ENCODE measurements around the gene TMEM186. TPM values are rescaled to one million over a fixed set of nuclear protein-coding genes. Genes with fewer than 3 reads are reported as not detected.
"Not testable (repeated sequence)": the region's sequence is repeated elsewhere in the genome, so short reads cannot be mapped to it uniquely, and the experiment has no call there.

TMEM186 gene
- total and polyA plus RNA-seq, 2 experiments from 2014 or later: 8.3 to 14.8 TPM

GRCh38 chr16:8803733-8804132, 6.3 kb upstream of the TMEM186 start:
- not testable (repeated sequence) for H3K9me2 ChIP-seq (ENCODE audit: insufficient read depth); H3K27me3 Mint-ChIP-seq (ENCODE audit: insufficient read depth, low read depth, poor library complexity); DNase-seq (ENCODE audit: low spot score); H3K4me3 Mint-ChIP-seq; H3K4me2 ChIP-seq; ATAC-seq; H3K4me3 ChIP-seq; H3K4me1 ChIP-seq (ENCODE audit: insufficient read depth); H3K27ac ChIP-seq (ENCODE audit: low read depth); H3K9me3 Mint-ChIP-seq; H2AFZ ChIP-seq; H3K27ac Mint-ChIP-seq; H3K4me1 Mint-ChIP-seq; H3K27me3 ChIP-seq (ENCODE audit: insufficient read depth)
- H3K79me2 ChIP-seq (replicated peaks; ENCODE audit: insufficient read depth): peaks cover 76% of the 10 kb centered on the region
- peaks cover 37% of the 10 kb centered on the region for H4K20me1 ChIP-seq (replicated peaks; ENCODE audit: insufficient read depth)
- H3F3A ChIP-seq (replicated peaks; ENCODE audit: low read depth): peaks cover 14% of the 10 kb centered on the region; the same call in 1 of the 2 replicates
- H3K36me3 Mint-ChIP-seq (ENCODE audit: low read depth): peaks cover 73% of the 10 kb centered on the region
- peaks cover 52% of the 10 kb centered on the region for H3K36me3 ChIP-seq (ENCODE audit: insufficient read depth)

GRCh38 chr16:8801701-8802100, 4.3 kb upstream of the TMEM186 start:
- Histone ChIP-seq H3K4me1 (ENCODE audit: insufficient read depth) (peaks cover 13% of the 10 kb centered on the region), H4K20me1 (replicated peaks; ENCODE audit: insufficient read depth) (peaks cover 43% of the 10 kb centered on the region), H3K27ac (ENCODE audit: low read depth) (no peak overlapping the region), H3K4me2 (no peak overlapping the region), H2AFZ (no peak overlapping the region), H3K4me3 (no peak overlapping the region), H3K79me2 (replicated peaks; ENCODE audit: insufficient read depth) (peaks cover 82% of the 10 kb centered on the region), H3F3A (replicated peaks; ENCODE audit: low read depth) (0 out of 2 replicates have a peak, but pooled peaks cover 18% of the 10 kb centered on the region), H3K27me3 (ENCODE audit: insufficient read depth) (no peaks in the 10 kb centered on the region), H3K36me3 (ENCODE audit: insufficient read depth) (peaks cover 31% of the 10 kb centered on the region), H3K9me2 (ENCODE audit: insufficient read depth) (no peaks in the 10 kb centered on the region)
- no peak for ATAC-seq
- H3K4me3 Mint-ChIP-seq: no peak overlapping the region
- H3K36me3 Mint-ChIP-seq (ENCODE audit: low read depth): peaks cover 61% of the 10 kb centered on the region
- H3K4me1 Mint-ChIP-seq: peaks cover 8% of the 10 kb centered on the region
- no peak for DNase-seq (ENCODE audit: low spot score)
- H3K27ac Mint-ChIP-seq: no peak overlapping the region
- H3K27me3 Mint-ChIP-seq (ENCODE audit: insufficient read depth, low read depth, poor library complexity): peaks cover 5% of the 10 kb centered on the region
- H3K9me3 Mint-ChIP-seq: no peaks in the 10 kb centered on the region
- TF ChIP-seq ETS1 (IDR thresholded peaks at IDR 0.05) (no peak), JUNB (IDR thresholded peaks at IDR 0.05; ENCODE audit: unreplicated experiment) (no peak), NANOG (IDR thresholded peaks at IDR 0.05; ENCODE audit: borderline replicate concordance) (no peak), REST (IDR thresholded peaks at IDR 0.05; ENCODE audit: unreplicated experiment) (no peak), POLR2AphosphoS5 (IDR thresholded peaks at IDR 0.05; ENCODE audit: low read depth) (no peak), CREB1 (CRISPR knock-in tag; IDR thresholded peaks at IDR 0.05; ENCODE audit: low read depth) (no peak), EZH2phosphoT487 (IDR thresholded peaks at IDR 0.05; ENCODE audit: unreplicated experiment) (no peak), CTCF (conservative IDR thresholded peaks at IDR 0.05; ENCODE audit: low read depth in 2 of 2) (no peak), EZH2 (IDR thresholded peaks at IDR 0.05; ENCODE audit: low read depth, unreplicated experiment) (no peak), ZNF114 (CRISPR knock-in tag; IDR thresholded peaks at IDR 0.05) (no peak), ZNF331 (CRISPR knock-in tag; IDR thresholded peaks at IDR 0.05; ENCODE audit: low read depth) (no peak)

All from GM23338 (cell line).